HepG2 (cell line): ENCODE measurements around the gene FMNL2.

Experiments
- EZH2 ChIP-seq: conservative IDR thresholded peaks from 2 replicates; pipeline ENCODE4 v1.6.1; 2012; ENCODE audit warnings: mild to moderate bottlenecking, low read depth, low read length, moderate library complexity
- PHF20 ChIP-seq: sonication (generic); formaldehyde crosslinking; IDR thresholded peaks from 2 replicates; pipeline ENCODE4 v1.5.0; 2020; ENCODE audit warnings: mild to moderate bottlenecking, missing genetic modification reagents
- SKI ChIP-seq: fragments of 450-650 bp; IDR thresholded peaks from one replicate; pipeline ENCODE4 v1.6.1; 2018; ENCODE audit warnings: mild to moderate bottlenecking; ENCODE audit not compliant: partially characterized antibody
- TF ChIP-seq, protein P1 (sequence below), 2 experiments: IDR thresholded peaks; 2 replicates each; pipeline ENCODE4 v1.6.1; 2011 to 2012; ENCODE audit warnings: low read length in 2 of 2, borderline replicate concordance in 1 of 2, low read depth in 1 of 2, mild to moderate bottlenecking in 1 of 2, moderate library complexity in 1 of 2
- TF ChIP-seq, protein P2 (sequence below): IDR thresholded peaks from 2 replicates; pipeline ENCODE4 v1.6.1; 2016
- TF ChIP-seq, protein P3 (sequence below): sonication (generic); formaldehyde crosslinking; IDR thresholded peaks from 2 replicates; pipeline ENCODE4 v1.5.0; 2020; ENCODE audit warnings: mild to moderate bottlenecking, missing genetic modification reagents, moderate library complexity
- TF ChIP-seq, protein P4 (sequence below): sonication (generic); formaldehyde crosslinking; IDR thresholded peaks from 2 replicates; pipeline ENCODE4 v1.4.0; 2020; ENCODE audit warnings: missing genetic modification reagents
- TF ChIP-seq, protein P5 (sequence below): sonication (generic); formaldehyde crosslinking; IDR thresholded peaks from 2 replicates; pipeline ENCODE4 v1.4.0; 2020; ENCODE audit warnings: low read depth, mild to moderate bottlenecking, missing genetic modification reagents

DNA sequence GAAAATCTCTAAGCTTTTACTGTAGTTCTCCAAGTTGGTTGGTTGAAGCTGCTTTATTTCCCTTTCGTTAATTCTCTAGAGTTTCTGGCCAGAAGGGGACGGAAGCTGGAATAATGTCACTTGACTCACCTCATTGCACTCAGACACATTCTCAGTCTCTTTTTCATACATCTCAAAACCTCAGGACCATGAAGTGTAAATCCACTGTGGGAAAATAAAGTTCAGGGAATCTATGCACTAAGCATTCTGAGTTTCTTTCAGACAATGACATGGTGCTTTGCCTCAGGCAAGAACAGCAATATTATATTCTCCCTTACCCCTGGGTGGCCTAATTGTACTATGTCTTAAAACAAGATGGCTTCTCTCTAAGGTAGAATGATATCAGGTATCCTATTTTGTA lies 214.4 kb downstream of the FMNL2 start:
- TF ChIP-seq, protein P1, sequence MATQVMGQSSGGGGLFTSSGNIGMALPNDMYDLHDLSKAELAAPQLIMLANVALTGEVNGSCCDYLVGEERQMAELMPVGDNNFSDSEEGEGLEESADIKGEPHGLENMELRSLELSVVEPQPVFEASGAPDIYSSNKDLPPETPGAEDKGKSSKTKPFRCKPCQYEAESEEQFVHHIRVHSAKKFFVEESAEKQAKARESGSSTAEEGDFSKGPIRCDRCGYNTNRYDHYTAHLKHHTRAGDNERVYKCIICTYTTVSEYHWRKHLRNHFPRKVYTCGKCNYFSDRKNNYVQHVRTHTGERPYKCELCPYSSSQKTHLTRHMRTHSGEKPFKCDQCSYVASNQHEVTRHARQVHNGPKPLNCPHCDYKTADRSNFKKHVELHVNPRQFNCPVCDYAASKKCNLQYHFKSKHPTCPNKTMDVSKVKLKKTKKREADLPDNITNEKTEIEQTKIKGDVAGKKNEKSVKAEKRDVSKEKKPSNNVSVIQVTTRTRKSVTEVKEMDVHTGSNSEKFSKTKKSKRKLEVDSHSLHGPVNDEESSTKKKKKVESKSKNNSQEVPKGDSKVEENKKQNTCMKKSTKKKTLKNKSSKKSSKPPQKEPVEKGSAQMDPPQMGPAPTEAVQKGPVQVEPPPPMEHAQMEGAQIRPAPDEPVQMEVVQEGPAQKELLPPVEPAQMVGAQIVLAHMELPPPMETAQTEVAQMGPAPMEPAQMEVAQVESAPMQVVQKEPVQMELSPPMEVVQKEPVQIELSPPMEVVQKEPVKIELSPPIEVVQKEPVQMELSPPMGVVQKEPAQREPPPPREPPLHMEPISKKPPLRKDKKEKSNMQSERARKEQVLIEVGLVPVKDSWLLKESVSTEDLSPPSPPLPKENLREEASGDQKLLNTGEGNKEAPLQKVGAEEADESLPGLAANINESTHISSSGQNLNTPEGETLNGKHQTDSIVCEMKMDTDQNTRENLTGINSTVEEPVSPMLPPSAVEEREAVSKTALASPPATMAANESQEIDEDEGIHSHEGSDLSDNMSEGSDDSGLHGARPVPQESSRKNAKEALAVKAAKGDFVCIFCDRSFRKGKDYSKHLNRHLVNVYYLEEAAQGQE (IDR thresholded peaks at IDR 0.05; ENCODE audit: borderline replicate concordance in 1 of 2, low read depth in 1 of 2, low read length in 2 of 2), result no peak
- TF ChIP-seq, protein P2, sequence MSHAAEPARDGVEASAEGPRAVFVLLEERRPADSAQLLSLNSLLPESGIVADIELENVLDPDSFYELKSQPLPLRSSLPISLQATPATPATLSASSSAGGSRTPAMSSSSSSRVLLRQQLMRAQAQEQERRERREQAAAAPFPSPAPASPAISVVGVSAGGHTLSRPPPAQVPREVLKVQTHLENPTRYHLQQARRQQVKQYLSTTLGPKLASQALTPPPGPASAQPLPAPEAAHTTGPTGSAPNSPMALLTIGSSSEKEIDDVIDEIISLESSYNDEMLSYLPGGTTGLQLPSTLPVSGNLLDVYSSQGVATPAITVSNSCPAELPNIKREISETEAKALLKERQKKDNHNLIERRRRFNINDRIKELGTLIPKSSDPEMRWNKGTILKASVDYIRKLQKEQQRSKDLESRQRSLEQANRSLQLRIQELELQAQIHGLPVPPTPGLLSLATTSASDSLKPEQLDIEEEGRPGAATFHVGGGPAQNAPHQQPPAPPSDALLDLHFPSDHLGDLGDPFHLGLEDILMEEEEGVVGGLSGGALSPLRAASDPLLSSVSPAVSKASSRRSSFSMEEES (CRISPR knock-in tag), result no peak
- TF ChIP-seq, protein P3, sequence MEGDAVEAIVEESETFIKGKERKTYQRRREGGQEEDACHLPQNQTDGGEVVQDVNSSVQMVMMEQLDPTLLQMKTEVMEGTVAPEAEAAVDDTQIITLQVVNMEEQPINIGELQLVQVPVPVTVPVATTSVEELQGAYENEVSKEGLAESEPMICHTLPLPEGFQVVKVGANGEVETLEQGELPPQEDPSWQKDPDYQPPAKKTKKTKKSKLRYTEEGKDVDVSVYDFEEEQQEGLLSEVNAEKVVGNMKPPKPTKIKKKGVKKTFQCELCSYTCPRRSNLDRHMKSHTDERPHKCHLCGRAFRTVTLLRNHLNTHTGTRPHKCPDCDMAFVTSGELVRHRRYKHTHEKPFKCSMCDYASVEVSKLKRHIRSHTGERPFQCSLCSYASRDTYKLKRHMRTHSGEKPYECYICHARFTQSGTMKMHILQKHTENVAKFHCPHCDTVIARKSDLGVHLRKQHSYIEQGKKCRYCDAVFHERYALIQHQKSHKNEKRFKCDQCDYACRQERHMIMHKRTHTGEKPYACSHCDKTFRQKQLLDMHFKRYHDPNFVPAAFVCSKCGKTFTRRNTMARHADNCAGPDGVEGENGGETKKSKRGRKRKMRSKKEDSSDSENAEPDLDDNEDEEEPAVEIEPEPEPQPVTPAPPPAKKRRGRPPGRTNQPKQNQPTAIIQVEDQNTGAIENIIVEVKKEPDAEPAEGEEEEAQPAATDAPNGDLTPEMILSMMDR (CRISPR knock-in tag), result no peak
- no peak for TF ChIP-seq SKI
- no peak for TF ChIP-seq PHF20 (CRISPR knock-in tag)
- no peak for TF ChIP-seq EZH2
- TF ChIP-seq, protein P4, sequence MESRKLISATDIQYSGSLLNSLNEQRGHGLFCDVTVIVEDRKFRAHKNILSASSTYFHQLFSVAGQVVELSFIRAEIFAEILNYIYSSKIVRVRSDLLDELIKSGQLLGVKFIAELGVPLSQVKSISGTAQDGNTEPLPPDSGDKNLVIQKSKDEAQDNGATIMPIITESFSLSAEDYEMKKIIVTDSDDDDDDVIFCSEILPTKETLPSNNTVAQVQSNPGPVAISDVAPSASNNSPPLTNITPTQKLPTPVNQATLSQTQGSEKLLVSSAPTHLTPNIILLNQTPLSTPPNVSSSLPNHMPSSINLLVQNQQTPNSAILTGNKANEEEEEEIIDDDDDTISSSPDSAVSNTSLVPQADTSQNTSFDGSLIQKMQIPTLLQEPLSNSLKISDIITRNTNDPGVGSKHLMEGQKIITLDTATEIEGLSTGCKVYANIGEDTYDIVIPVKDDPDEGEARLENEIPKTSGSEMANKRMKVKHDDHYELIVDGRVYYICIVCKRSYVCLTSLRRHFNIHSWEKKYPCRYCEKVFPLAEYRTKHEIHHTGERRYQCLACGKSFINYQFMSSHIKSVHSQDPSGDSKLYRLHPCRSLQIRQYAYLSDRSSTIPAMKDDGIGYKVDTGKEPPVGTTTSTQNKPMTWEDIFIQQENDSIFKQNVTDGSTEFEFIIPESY, result no peak
- TF ChIP-seq, protein P5, sequence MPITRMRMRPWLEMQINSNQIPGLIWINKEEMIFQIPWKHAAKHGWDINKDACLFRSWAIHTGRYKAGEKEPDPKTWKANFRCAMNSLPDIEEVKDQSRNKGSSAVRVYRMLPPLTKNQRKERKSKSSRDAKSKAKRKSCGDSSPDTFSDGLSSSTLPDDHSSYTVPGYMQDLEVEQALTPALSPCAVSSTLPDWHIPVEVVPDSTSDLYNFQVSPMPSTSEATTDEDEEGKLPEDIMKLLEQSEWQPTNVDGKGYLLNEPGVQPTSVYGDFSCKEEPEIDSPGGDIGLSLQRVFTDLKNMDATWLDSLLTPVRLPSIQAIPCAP, result no peak
